ENCODE measurements around the gene CPSF4.
A peak's percentile ranks its signal among the peaks of the same experiment; 100 is the strongest.
"Not testable (repeated sequence)": the region's sequence is repeated elsewhere in the genome, so short reads cannot be mapped to it uniquely, and the experiment has no call there.

The CPSF4 gene

DNA sequence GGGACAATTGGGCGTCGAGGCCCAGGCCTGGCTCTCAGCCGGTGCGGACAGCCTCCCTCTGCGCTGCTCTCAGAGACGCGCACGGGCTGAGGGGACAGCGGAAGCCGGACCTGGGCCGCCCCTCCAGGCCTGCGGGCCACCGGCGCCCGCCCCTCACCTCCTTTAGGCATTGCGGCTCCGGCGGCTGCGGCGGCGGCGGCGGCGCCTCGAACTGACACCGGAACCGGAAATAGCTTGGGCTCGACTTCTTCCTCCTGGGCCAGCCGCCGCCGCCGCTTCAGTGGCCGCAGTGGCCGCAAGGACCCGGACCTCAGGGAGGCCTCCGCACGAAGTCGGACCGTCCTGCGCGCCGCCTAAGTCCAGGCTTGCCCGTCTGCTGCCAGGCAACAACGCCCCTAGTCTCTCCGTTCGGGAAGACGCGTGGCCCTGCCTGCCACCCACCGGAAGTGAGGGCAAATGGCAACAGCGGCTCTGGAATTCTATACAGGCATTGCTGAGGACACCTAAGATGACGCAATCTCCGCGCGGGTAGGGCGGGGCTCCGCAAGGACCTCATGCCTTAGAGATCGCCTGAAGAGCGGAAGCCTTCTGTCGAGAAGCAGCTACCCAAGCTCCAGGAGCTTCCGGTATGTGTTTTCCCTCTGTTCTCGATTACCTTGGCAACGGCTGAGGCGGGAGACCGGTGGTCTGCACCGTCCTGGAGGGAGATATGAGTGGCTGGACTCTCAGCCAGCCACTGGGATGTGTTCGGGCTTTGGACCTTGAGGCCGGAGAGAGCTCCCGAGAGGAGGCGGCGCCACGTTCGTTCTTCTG is 30.2 kb upstream of the CPSF4 start, which contains the start of the genes BUD31 and PDAP1:
BUD31 (plus strand) TSS at position 591 of the 813 bp plus-strand sequence. CDS start 2,124 bp downstream, outside the sequence.
PDAP1 (minus strand) TSS at position 219 of the 813 bp plus-strand sequence; CDS start at position 170, 49 bp downstream.
- peak; percentile 95 for DNase-seq

DNA sequence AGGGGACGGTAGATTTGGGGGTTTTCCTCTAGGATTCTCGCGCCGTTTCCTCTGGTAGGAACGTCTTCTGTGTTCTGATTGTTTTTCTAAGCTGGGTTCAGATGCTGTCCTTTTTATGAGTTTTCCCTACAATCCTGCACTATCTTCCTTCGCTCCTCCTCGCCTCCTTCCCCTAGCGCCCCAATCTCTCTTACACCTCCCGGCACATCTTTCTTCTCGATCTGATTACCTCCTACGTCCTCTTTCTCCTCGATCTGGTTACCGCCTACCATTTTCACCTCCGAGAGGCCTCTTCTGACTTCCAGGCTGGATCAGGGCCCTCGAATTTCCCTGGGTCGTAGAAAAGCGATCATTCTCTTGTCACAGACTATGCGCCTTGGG is 29.6 kb upstream of the CPSF4 start:
- no peak for DNase-seq

DNA sequence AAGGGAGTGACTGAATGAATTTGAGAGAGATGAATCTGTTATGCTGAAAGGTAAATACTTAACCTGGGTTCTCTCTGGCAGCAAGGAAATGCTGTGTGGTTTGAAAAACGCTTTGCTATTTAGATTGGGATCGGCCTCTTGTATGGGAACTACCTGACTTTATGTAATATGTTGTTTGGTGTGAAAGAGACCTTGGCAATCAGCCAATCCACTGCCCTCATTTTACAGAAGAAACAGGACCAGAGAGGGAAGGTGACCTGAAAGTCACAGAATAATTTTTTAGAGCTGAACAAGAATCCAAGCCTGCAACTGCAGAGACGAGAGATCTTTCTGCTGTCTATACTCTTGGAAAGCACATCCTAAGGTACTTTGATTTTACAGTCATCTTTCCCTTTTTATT is 28.9 kb upstream of the CPSF4 start:
- DNase-seq: no peak

DNA sequence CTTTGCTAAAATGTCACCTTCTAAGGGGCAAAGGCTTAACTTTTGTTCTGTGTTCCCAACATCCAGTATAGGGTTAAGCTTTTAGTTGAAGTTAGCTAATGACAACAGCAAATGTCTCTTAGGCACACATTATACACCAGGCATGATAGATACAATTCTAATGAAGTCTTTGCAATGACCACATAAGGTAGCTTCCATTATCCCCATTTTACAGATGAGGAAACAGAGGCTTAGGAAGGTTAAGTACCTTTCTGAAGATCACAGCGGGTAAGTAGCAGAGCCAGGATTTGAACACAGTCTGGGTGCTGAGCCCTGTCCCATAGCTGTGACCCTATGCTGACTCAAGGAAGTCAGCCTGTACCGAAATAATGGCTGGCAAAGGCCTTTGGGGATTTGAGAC is 28.1 kb upstream of the CPSF4 start:
- DNase-seq: no peak

DNA sequence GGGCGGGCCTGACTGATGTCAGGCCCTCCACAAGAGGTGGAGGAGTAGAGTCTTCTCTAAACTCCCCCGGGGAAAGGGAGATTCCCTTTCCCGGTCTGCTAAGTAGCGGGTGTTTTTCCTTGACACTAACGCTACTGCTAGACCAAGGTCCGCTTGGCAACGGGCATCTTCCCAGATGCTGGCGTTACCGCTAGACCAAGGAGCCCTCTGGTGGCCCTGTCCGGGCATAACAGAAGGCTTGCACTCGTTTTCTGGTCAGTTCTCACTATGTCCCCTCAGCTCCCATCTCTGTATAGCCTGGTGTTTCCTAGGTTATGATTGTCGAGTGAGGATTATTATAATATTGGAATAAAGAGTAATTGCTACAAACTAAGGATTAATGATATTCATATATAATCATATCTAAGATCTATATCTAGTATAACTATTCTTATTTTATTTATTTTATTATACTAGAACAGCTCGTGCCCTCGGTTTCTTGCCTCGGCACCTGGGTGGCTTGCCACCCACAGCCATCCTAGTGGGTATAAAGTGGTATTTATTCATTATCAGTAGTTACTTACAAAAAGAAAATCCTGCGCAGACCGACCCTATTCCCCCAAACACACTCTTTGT is 23.1 kb upstream of the CPSF4 start:
- not testable (repeated sequence) for DNase-seq

DNA sequence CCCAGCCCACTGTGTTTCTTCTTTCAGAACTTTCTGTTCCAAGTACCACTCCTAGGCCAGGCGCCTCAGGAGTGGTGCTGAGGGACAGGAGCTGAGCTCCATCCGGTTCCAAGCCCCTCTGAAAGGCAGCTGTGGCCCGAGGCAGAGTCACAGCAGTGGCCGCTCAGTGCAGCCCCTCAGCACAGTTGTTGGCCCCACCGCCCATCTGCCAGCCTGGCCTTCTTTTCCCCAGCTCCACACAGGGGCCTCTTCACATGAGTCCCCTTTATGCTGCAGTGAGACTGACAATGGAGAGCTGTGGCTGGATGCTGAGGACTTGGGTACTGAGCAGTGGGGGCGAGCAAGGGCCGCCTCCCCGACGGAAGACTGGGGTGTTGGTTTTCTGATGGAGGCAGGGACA is 20.5 kb upstream of the CPSF4 start:
- DNase-seq: no peak

DNA sequence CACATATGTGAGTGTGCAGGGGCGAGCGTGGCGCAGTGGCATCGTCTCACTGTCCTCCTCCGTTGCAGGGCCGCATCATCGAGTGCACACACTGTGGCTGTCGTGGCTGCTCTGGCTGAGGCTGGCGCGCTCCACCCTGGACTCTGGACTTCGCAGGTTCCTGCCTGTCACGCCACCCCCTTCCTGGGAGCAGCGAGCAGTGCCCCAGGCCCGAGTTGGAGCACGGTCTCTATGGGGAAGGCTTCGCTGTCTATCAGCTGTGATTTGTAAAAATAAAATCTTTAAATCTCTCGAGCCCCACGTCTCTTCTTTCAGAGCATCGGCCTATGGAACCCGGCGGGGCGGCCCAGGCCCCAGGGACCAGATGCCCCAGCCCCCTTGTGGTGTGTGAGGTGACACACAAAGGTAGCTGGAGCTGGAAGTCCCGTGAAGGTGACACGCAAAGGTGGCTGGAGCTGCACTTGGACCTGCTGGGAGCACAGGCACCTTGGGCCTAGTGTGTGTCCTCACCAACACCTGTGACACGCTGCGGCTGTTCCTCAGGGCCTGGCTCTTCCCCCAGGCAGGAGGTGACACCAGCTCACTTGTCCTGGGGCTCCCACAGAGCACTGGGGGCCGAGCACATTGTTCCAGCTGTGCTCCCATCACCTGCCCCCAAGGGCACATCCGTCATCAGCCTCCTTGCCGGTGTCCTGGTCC is 19.3 kb upstream of the CPSF4 start:
- no peak for DNase-seq

DNA sequence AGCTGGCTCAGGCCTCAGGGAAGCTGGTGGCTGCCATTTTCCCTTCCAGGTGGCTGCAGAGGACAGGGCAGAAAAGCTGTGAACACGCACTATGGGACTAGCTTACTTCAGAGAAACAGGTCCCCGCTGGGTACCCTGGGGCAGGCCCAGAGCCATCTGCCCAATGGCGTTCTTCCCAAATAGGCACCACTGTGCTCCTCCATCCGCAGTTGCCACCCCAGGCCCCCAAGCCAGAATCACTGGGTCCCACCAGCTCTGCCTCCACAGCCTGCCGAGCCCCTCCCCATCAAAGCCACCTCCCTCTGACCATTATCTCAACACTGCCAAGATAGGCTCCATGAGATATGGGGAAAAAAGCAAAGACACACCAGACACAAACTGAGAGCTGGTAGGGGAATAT is 18.5 kb upstream of the CPSF4 start:
- no peak for DNase-seq

DNA sequence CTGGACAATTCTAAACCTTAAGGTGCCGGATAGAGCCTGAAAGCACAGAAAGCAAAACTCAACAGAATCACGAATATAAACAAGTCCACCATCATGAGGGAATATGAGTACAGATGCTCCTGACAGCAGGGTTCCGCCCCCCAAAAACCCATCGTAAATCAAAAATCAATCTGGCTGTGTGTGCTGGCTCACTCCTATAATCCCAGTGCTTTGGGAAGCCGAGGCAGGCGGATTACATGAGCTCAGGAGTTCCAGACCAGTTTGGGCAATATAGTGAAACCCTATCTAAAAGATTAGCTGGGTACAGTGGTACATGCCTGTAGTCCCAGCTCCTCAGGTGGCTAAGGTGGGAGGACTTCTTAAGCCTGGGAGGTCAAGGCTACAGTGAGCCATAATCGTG is 17.8 kb upstream of the CPSF4 start:
- DNase-seq: no peak

DNA sequence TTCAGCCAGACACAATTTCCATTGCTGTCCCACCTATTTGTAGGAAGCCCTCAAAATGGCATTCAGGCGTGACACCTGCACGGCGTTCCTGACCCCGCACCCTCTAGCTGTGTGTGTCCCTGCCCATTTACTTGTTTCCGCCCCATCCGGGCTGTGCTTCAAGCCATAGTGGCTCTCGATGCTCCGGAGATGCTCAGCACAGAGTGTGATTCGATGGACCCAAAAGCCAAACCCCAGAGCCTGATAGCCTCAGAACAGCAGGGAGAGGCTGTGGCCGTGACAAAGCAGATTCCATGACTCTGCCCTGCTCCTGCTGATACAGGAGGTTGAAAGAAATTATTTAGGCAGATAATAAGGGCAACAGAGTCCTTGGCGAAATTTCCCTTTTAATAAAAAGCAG is 16.6 kb upstream of the CPSF4 start:
- no peak for DNase-seq

DNA sequence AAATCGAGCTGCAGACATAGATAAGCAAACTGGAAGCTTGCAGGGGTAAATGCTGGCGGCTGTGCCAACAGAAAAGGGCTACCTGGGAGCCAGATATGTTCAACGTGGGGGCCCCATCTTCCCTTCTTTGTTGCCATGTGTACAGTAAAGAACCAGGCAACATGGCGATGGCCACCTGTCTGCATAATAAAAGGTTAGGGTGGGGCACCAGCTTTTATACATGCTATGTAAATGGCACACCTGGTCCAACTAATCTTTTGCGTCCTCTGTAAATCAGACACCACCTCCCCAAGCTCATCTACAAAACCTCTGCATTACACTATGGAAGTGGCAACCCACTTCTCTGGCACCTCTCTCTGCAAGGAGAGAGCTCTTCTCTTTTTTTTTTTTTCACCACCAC is 16.1 kb upstream of the CPSF4 start:
- no peak for DNase-seq

DNA sequence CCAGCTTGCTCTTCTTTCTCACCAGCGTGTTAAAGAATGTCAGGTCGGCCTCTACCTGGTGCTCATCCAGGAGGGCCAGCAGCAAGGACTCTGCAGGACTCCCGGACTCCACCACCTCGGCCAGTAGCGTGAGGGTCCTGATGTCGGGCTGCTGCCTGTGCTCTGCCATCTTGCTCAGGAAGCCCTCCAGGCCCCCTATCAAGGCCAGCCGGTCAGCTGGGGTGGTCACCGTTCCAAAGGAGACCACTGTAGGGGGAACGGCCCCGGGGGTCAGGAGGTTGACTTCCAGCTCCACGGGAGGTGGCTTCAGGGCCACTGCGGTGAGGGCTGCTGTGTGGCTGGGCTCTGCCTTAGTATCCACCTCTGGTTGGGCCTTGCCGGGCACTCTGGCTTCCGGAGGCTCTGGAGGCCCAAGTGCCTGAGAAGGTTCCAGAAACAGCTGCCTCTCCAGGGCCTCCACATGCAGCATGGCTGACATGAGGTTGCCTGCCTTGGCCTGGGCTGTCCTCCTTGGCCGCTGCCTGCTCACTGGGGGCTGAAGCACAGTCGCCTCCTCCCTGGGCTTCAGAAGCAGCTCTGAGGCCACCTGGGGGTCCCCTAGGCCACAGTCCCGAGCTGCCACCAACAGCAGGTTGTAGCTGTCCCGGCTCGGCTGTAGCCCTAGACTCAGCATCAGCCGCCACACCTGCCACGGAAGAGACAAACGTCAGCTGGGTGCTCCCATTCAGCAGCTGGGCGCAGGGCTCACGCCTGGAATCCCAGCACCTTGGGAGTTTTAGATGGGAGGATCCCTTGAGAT is 13.6 kb upstream of the CPSF4 start:
- no peak for DNase-seq

DNA sequence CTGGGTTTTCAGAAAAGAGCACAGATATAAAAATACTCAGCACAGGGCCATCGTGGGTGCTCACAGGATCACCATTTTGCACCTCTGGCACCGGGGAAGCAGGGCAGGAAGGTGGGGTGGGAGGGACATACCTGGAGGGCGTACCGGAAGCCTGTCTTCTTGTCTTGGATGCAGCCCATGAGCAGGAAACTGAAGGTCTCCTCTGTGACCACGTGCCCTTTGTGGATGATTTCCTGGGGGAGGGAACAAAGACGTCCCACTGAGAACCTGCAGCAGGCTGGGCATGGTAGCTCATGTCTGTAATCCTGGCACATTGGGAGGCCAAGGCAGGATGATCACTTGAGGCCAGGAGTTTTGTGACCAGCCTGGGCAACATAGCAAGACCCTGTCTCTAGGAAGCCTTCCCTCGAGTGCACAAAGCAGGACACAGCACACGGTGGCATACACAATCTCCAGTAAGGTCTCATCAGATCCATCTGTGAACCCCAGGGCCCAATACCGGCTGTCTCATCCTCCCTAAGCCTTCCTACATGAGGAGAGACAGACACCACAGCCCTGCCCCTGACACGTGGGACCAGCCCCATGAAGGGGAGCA is 9.7 kb upstream of the CPSF4 start:
- DNase-seq: no peak

DNA sequence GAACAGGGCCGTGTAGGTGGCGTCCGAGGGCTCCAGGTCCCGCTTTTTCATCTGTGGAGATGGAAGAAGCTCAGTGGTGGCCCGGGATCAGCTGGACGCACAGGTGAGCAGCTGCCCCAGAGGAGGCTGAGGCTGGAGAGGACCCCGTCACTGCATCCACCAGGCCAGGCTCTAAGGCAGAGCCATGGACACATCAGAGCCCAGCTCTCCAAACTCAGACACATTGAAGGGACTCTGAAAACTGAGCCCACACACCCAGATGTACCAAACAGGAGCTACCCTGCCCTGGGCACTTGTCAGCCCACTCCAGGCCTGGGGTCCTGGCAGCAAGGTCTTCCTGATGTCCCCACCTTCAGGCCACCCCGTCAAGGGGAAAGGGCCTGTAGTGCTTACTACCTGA is 9.0 kb upstream of the CPSF4 start:
- DNase-seq: no peak

DNA sequence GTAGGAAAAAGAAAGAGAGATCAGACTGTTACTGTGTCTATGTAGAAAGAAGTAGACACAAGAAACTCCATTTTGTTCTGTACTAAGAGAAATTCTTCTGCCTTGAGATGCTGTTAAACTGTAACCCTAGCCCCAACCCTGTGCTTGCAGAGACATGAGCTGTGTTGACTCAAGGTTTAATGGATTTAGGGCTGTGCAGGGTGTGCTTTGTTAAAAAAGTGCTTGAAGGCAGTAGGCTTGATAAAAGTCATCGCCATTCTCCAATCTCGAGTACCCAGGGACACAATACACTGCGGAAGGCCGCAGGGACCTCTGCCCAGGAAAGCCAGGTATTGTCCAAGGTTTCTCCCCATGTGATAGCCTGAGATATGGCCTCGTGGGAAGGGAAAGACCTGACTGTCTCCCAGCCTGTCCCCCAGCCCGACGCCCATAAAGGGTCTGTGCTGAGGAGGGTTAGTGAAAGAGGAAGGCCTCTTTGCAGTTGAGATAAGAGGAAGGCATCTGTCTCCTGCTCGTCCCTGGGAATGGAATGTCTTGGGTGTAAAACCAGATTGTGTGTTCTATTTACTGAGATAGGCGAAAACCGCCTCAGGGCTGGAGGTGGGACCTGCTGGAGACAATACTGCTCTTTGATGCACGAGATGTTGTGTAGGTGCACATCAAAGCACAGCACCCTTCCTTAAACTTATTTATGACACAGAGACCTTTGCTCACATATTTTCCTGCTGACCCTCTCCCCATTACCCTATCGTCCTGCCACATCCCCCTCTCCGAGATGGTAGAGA is 6.8 kb upstream of the CPSF4 start:
- DNase-seq: not testable (repeated sequence)

DNA sequence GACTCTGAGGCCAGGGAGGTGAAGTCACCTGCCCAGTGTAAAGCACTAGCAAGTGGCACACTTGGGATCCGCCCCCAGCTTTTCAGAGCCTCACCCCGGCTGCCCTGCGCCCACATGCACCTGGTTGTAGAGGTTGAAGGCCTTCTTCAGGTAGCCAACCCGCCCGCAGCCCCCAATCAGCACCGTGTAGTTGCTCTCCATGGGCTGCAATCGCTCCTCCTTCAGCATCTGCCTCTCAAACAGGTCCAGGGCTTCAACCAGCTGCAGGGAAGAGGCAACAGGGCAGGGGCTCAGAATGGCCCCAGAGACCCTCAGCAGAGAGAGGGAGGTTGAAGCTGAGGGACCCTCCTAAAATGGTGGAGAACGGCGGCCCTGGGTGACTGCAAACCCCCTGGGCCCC is 5.6 kb upstream of the CPSF4 start:
- no peak for DNase-seq

DNA sequence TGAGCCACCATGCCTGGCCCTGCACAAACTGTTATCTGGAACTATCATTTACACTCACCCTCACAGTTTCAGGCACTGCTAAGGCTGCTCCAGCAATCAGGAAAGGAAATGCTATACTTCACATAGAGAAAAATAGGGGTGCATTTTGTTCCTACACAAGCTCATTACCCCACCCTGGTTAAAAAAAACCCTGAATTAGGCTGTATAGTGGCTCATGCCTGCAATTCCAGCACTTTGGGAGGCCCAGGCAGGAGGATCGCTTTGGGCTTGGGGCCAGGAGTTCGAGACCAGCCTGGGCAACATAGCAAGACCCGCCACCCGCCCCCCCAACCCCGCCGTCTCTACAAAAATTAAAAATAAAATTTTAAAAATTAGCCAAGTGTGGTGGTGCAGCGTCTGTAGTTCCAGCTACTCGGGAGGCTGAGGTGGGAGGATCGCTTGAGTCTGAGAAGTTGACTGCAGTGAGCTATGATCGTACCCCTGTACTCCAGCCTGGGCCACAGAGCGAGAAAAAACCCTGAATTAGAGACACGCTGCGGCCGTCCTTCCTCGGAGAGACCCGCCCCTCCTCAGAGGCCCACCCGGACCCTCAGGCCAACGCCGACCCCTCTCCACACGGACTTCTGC is 684 bp upstream of the CPSF4 start:
- no peak for DNase-seq

DNA sequence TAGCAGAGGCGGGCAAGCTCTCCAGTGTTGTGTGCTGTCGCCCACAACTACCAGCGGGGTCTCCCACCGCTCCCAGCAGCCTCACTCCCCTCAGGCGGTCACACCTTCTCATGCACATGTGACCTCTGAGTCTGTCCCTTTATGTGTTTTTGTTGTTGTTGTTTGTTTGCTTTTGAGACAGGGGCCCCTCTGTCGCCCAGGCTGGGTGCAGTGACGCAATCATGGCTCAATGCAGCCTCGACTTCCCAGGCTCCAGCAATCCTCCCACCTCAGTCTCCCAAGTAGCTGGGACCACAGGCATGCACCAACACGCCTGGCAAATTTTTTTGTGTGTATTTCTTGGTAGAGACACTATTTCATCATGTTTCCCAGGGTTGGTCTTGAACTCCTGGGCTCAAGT is 1.5 kb downstream of the CPSF4 start:
- no peak for DNase-seq

DNA sequence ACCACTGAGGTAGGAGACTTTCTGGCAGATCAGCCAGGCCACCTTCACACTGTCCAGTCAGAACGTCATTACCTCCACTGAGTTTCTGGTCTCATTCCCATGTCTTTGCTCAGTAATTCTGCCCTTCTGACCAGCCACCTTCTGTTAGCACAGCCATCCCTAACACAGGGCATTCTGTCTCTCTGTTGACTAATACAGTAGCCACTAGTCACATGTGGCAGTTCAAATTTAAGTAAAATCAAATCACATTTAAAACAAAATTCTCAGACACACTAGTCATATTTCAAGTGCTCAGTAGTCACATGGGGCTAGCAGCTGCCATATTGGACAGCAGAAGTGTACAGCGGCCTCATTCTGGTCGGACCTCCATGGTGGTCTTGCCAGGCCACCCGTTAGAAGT is 7.4 kb downstream of the CPSF4 start:
- DNase-seq: no peak

DNA sequence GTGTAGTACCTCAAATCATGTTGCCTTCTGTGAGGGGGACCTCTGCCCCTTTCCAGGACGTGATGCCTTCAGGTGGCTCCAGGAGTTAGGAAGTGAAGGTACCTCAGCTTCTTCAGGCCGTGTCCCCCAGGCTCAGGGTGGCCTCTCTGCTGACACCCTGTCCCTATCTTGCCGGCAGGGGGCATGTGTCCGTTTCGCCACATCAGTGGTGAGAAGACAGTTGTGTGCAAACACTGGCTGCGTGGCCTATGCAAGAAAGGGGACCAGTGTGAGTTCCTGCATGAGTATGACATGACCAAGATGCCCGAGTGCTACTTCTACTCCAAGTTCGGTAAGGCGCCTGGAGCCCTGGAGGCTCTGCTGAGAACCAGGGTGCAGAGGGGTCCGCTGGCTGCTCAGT is 9.2 kb downstream of the CPSF4 start:
- DNase-seq: no peak

DNA sequence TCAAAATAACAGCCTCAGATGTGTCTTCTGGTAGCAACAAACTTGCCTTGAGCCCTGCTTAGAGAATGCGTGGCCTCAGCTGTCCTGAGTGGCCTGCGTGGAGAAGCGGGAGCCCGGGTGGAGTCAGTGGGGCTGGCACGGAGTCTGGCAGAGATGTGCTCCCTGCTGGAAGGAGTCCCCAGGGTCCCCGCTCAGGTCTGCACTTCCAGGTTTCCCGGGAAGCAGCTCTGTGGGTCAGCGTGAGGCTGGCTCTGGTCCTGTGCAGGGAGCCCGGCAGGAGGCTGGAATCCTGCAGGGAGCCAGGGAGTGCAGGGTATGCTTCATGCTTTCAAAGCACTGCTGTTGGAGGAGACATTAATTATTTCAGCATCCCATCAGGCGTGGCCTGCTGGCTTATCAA is 10.1 kb downstream of the CPSF4 start:
- no peak for DNase-seq

Measured in activated T-cell treated with anti-CD3 and anti-CD28 coated beads for 4 hours (primary cell).